GM12872 (cell line): Measurements from ENCODE around the gene C19orf25.

Experiments
- TF ChIP-seq, protein P1 (sequence below): IDR thresholded peaks from 3 replicates; pipeline ENCODE4 v1.5.1; 2011; ENCODE audit warnings: low read depth, mild to moderate bottlenecking, low read length, moderate library complexity; ENCODE audit not compliant: insufficient read depth

The C19orf25 gene

DNA sequence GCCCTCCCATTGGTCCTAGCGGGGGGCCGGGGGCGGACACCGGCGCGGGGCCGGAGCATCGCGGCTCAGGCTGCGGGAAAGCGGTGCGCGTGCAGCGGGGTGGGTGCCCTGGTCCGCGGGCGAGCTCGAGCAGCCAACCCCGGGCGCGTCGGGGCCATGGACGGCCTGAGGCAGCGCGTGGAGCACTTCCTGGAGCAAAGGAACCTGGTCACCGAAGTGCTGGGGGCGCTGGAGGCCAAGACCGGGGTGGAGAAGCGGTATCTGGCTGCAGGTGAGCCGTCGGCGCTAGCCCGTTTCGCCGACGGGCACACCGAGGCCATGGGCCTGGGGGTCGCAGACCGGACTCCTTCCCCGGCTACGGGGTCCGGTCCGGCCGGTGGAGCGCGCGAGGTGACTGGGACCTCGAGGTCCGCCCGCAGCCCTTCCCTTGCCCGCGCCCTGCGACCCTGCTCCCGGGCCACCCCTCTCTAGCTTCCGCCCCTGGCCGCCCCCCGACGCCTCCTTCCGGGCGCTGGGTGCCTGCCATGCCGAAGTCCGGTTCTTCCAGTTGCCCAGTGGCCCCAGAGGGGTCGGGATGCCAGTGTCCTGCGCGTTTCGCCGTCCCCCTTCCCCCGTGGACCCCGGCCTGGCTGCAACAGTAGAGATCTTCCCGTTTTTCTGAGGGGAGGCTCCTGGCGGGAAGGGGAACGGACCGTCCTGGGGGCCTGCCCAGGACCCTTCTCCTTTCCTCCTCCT lies 12.3 kb upstream of the C19orf25 start, which contains the start of gene REEP6:
TSS of gene REEP6 (plus strand) at position 68 of the 735 bp plus-strand sequence. CDS start at position 157, 89 bp downstream.
- TF ChIP-seq, protein P1, sequence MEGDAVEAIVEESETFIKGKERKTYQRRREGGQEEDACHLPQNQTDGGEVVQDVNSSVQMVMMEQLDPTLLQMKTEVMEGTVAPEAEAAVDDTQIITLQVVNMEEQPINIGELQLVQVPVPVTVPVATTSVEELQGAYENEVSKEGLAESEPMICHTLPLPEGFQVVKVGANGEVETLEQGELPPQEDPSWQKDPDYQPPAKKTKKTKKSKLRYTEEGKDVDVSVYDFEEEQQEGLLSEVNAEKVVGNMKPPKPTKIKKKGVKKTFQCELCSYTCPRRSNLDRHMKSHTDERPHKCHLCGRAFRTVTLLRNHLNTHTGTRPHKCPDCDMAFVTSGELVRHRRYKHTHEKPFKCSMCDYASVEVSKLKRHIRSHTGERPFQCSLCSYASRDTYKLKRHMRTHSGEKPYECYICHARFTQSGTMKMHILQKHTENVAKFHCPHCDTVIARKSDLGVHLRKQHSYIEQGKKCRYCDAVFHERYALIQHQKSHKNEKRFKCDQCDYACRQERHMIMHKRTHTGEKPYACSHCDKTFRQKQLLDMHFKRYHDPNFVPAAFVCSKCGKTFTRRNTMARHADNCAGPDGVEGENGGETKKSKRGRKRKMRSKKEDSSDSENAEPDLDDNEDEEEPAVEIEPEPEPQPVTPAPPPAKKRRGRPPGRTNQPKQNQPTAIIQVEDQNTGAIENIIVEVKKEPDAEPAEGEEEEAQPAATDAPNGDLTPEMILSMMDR: no peak

DNA sequence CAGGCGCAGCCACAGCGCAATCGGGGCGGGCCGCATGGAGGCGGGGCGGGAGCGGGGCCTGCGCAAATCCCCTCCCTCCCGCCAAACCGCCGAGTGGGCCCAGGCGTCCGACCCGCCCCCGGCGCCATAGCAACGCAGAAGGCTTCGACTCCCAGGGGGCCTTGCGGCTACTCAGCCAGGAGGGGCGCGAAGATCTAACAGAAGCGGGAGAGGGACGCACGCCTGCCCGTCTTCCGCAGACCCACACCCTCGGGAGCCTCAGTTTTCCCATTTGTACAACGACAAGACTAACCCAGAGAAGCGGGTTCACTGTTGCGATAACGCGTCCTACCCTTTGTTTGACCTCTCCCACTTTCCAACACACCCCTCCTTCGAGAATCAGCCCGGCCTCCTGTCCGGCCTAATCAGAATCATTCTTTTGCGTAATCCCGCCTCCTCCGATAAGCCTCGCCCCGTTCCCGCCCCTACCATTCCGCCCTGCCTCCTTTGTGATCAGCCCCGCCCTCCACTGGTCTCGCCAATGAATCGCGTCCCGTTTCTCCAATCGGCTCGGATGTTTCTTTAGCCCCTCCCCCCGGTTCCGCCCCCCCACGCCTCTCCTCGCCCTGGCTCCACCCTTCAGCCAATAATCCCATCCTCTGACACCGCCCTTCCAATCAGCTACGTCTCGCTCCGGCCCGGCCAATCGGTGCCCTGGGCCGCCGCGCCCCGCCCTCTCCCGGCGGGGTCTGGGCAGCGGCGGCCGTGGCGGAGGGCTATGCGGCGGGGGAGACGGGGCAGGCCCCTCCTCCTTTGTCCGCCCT lies 11.5 kb upstream of the C19orf25 start, which contains the start of gene PCSK4:
TSS of gene PCSK4 (minus strand) at position 40 of the 803 bp plus-strand sequence. CDS start at position 36, 4 bp downstream.
- TF ChIP-seq, protein P1: no peak

DNA sequence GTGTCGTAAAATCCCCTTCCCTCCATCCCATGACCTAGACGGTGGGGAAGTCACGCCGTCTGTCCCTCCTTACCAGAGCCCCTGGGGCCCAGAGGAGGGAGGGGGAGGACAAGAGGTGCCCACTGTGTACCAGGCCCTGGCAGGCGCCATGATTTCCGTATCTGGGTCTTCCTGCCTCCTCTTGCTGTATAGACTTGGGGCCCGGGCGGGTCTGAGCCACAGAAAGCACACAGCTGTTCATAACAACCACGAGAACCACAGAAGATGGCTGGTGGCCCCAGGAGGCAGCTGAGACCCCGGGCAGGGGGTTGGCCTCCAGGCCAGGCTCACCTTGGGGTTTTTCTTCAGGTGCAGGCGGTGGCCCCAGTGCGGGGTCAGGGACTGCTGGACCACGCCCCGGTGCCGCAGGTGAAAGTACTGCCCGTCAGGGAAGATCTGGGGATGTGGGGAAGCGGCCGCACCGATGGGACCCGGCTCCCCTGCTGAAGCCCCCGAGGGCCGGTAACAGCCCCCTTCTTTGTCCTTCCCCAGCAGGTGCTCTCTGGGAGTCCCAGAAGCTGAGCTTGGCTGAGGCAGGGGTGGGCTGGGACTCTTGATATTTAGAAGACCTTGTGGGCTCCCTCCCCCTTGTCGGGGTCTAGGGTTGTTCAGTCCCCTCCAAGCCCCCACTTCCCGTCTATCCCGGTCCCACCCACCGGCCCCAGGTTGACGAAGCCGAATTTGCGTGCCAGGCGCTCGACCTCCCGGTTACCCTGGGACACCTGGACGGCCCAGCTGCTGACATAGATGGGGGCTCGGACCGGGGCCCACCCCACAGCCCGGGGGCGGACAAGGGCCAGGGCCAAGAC lies 10.7 kb upstream of the C19orf25 start:
- TF ChIP-seq, protein P1: no peak

DNA sequence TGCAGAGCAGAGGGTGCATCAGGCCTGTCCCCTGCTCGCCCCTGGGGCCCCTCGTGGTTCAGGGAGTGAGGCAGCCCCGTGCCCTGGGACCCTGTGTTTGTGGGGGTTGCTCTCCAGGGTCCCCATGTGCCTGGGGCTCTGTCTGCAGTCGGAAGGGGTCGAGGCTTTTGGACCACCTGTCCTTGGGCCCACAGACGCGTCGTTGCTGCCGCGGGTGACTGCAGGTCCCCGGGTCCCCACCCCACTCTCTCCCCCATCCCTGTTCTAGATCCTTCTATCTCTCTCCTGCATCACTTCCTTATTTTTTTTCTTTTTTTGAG lies 9.2 kb upstream of the C19orf25 start:
- TF ChIP-seq, protein P1: no peak

DNA sequence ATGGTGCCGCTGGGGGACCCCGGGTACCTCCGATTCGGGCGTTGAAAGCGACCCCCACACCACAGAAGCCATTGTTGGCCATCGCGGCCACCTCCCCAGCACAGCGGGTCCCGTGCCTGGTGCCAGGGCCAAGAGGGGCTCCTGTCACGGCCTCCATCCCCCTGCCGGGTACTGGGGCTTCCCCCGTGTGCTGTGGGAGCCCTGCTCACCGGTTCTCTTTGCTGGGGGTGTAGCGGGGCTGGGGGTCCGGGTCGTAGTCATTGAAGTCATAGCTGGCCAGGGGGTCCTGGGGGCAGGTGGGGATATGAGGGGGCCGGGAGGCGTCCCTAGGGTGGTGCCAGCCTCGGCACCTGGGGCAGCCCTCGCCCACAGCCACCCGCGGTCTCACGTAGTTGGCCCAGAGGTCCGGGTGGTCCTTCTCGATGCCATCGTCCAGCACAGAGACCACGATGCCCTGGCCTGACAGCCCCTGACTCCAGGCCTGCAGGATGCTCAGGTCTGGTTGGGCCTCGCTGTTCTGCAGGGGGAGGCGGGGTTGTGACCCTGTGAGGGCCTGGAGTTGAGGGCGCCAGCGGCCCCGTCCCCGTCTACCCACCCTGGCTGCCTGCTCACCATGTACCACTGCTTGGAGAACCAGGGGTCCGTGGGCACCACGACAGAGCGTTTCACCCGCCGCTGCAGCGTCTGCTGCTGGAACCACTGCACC lies 8.7 kb upstream of the C19orf25 start:
- TF ChIP-seq, protein P1: no peak

DNA sequence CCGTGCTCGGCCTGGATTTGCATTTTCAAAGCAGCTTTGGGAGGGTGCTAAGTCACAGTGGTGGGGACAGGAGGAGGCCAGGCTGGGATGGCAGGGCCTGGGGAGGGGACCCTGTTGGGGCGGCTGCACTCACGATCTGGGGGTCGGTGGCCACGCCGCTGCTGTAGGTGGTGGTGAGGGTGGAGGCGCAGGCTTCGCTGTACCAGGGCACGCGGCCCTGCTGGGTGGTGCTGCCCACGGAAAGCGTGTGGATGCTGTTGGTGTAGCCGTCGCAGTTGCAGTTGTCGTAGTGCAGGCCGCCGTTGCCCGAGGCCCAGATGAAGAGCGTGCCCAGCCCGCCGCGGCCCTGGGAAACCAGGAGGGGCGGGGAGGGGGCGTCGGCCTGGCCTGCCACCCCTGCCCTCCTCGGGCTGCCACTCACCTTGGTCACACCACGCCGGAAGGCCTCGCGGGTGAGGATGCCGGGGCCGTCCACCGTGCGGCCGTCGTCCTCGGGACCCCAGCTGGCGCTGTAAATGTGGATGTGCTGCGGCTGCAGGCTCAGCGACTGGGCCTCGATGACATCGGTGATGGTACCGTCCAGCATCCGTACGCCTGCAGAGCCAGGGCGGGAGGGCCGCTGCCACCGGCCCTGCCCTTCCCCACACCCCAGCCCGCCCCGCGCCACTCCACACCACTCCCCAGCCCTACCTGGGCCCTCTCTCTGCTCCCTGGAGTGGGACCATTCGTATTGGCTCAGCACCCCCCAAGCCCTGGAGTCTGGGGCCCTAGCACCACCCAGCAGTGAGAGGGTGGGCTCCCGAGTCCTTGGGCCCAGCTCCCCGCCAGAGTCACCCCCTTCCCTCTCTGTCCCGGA lies 7.9 kb upstream of the C19orf25 start:
- TF ChIP-seq, protein P1: no peak
